GM23338 (cell line): ENCODE data around the gene WNK2. TPM values are rescaled to one million over a fixed set of nuclear protein-coding genes. Genes with fewer than 3 reads are reported as not detected.

Source experiments
- ATAC-seq: fragments of 200-7000 bp; cut with Tn5 transposase; 3 replicates; pipeline ENCODE4 v1.9.1; 2020
- DNase-seq: peaks from one replicate; pipeline ENCODE4 v3.0.0-alpha.2; 2015; ENCODE audit warnings: low spot score
- H2AFZ ChIP-seq: fragments of 200-600 bp; sonication (generic); 2 replicates; pipeline ENCODE4 v1.8.0; 2016; ENCODE audit warnings: antibody characterized with exemption, mild to moderate bottlenecking, moderate library complexity
- H3F3A ChIP-seq: fragments of 200-600 bp; sonication (generic); replicated peaks from 2 replicates; pipeline ENCODE4 v1.8.0; 2017; ENCODE audit warnings: antibody characterized with exemption, mixed run types, low read depth
- H3K27ac ChIP-seq: fragments of 200-600 bp; sonication (generic); 2 replicates; pipeline ENCODE4 v1.6.1; 2016; ENCODE audit warnings: low read depth
- H3K27me3 ChIP-seq: fragments of 200-600 bp; sonication (generic); 2 replicates; pipeline ENCODE4 v1.8.0; 2016; ENCODE audit warnings: mild to moderate bottlenecking, mixed run types, moderate library complexity; ENCODE audit not compliant: insufficient read depth
- H3K36me3 ChIP-seq: fragments of 200-600 bp; sonication (generic); 2 replicates; pipeline ENCODE4 v1.8.0; 2016; ENCODE audit warnings: mild to moderate bottlenecking; ENCODE audit not compliant: insufficient read depth
- H3K4me1 ChIP-seq: fragments of 200-600 bp; sonication (generic); 2 replicates; pipeline ENCODE4 v1.8.0; 2016; ENCODE audit warnings: mild to moderate bottlenecking, moderate library complexity; ENCODE audit not compliant: insufficient read depth
- H3K4me2 ChIP-seq: fragments of 200-600 bp; sonication (generic); 2 replicates; pipeline ENCODE4 v1.7.1; 2017; ENCODE audit warnings: mixed run types
- H3K4me3 ChIP-seq: fragments of 200-600 bp; sonication (generic); 2 replicates; pipeline ENCODE4 v1.6.1; 2016; ENCODE audit warnings: mixed run types
- H3K79me2 ChIP-seq: fragments of 200-600 bp; sonication (generic); replicated peaks from 2 replicates; pipeline ENCODE4 v1.8.0; 2017; ENCODE audit warnings: mild to moderate bottlenecking; ENCODE audit not compliant: insufficient read depth
- H3K9me2 ChIP-seq: fragments of 200-600 bp; sonication (generic); 2 replicates; pipeline ENCODE4 v1.8.0; 2017; ENCODE audit not compliant: insufficient read depth
- H4K20me1 ChIP-seq: fragments of 200-600 bp; sonication (generic); replicated peaks from 2 replicates; pipeline ENCODE4 v1.8.0; 2017; ENCODE audit warnings: mild to moderate bottlenecking; ENCODE audit not compliant: insufficient read depth
- H3K27ac Mint-ChIP-seq: 2 replicates; pipeline ENCODE4 v1.8.0; 2020; ENCODE audit warnings: inconsistent platforms, mild to moderate bottlenecking, moderate library complexity, mixed read lengths
- H3K27me3 Mint-ChIP-seq: 3 replicates; pipeline ENCODE4 v1.8.0; 2022; ENCODE audit warnings: low read depth, mild to moderate bottlenecking, moderate library complexity, mixed read lengths, inconsistent platforms; ENCODE audit not compliant: insufficient read depth, poor library complexity
- H3K36me3 Mint-ChIP-seq: 3 replicates; pipeline ENCODE4 v1.8.0; 2021; ENCODE audit warnings: low read depth, mild to moderate bottlenecking, inconsistent platforms, moderate library complexity, mixed read lengths
- H3K4me1 Mint-ChIP-seq: 3 replicates; pipeline ENCODE4 v1.8.0; 2020; ENCODE audit warnings: mild to moderate bottlenecking, inconsistent platforms, mixed read lengths
- H3K4me3 Mint-ChIP-seq: 3 replicates; pipeline ENCODE4 v1.8.0; 2021; ENCODE audit warnings: moderate library complexity, mild to moderate bottlenecking, inconsistent platforms, mixed read lengths
- H3K9me3 Mint-ChIP-seq: 3 replicates; pipeline ENCODE4 v1.8.0; 2020; ENCODE audit warnings: moderate library complexity, mild to moderate bottlenecking, inconsistent platforms, mixed read lengths
- CREB1 ChIP-seq: fragments of 250-450 bp; sonication (Bioruptor Pico); IDR thresholded peaks from 2 replicates; pipeline ENCODE4 v1.5.0; 2020; ENCODE audit warnings: low read depth, mild to moderate bottlenecking, moderate library complexity
- EZH2phosphoT487 ChIP-seq: fragments of 200-600 bp; sonication (generic); IDR thresholded peaks from one replicate; pipeline ENCODE4 v1.8.1; 2018; ENCODE audit warnings: antibody characterized with exemption; ENCODE audit not compliant: unreplicated experiment
- JUNB ChIP-seq: IDR thresholded peaks from one replicate; pipeline ENCODE4 v1.6.1; 2016; ENCODE audit warnings: antibody characterized with exemption; ENCODE audit not compliant: unreplicated experiment
- NANOG ChIP-seq: IDR thresholded peaks from 2 replicates; pipeline ENCODE4 v1.6.1; 2016; ENCODE audit warnings: antibody characterized with exemption, borderline replicate concordance
- POLR2AphosphoS5 ChIP-seq: IDR thresholded peaks from 2 replicates; pipeline ENCODE4 v1.6.1; 2016; ENCODE audit warnings: antibody characterized with exemption, low read depth
- STAT1 ChIP-seq: IDR thresholded peaks from one replicate; pipeline ENCODE4 v1.6.1; 2016; ENCODE audit warnings: antibody characterized with exemption; ENCODE audit not compliant: unreplicated experiment
- ZNF114 ChIP-seq: fragments of 250-450 bp; sonication (Bioruptor Pico); IDR thresholded peaks from 2 replicates; pipeline ENCODE4 v1.5.0; 2020; ENCODE audit warnings: mild to moderate bottlenecking, moderate library complexity
- ZNF331 ChIP-seq: fragments of 250-450 bp; sonication (Bioruptor Pico); IDR thresholded peaks from 2 replicates; pipeline ENCODE4 v1.5.0; 2020; ENCODE audit warnings: low read depth, mild to moderate bottlenecking, moderate library complexity
- polyA plus RNA-seq: library from polyadenylated mRNA; unstranded; fragments of >200 nt; fragmentation: Nextera tagmentation; extraction: Ambion mirVana; gene quantifications from 2 replicates; pipeline ENCODE4 v1.2.1, GENCODE V29; 2016
- total RNA-seq: library from RNA; depleted of rRNA; stranded (reverse); fragments of >200 nt; shearing (Covaris generic); gene quantifications from 2 replicates; pipeline ENCODE4 v1.2.3, GENCODE V29; 2014
- TF ChIP-seq, protein P1 (sequence below): fragments of 250-450 bp; sonication (Bioruptor Pico); IDR thresholded peaks from 2 replicates; pipeline ENCODE4 v1.5.0; 2020; ENCODE audit warnings: mild to moderate bottlenecking, moderate library complexity
- TF ChIP-seq, protein P2 (sequence below), 2 experiments: fragments of 200-600 bp in 1 of 2; sonication (generic) in 1 of 2; conservative IDR thresholded peaks; 2 replicates each; pipeline versions ENCODE4 v1.5.1 to v1.6.1; 2016 to 2017; ENCODE audit warnings: antibody characterized with exemption in 2 of 2, low read depth in 2 of 2, mild to moderate bottlenecking in 2 of 2, moderate library complexity in 1 of 2
- TF ChIP-seq, protein P3 (sequence below): IDR thresholded peaks from one replicate; pipeline ENCODE4 v1.6.1; 2018; ENCODE audit warnings: antibody characterized with exemption; ENCODE audit not compliant: unreplicated experiment
- TF ChIP-seq, protein P4 (sequence below): IDR thresholded peaks from 2 replicates; pipeline ENCODE4 v1.6.1; 2016; ENCODE audit warnings: antibody characterized with exemption

WNK2 gene
- total and polyA plus RNA-seq, 2 experiments from 2014 or later: 56.4 to 102 TPM

DNA sequence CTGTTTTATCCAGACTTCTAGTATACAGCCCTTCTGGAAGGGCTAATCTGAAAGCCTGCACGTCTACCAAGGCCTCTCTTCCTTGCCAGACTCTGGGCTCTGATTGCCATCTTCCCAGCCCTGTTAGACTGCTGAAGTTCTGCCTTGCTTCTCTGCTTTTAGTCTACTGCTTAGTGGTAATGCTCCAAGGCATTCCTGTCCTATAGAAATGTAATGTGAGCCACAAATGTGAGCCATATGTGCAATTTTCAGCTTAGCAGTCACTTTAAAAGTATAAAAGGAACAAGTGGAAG lies 32.1 kb downstream of the WNK2 start (continued):
- TF ChIP-seq, protein P1, sequence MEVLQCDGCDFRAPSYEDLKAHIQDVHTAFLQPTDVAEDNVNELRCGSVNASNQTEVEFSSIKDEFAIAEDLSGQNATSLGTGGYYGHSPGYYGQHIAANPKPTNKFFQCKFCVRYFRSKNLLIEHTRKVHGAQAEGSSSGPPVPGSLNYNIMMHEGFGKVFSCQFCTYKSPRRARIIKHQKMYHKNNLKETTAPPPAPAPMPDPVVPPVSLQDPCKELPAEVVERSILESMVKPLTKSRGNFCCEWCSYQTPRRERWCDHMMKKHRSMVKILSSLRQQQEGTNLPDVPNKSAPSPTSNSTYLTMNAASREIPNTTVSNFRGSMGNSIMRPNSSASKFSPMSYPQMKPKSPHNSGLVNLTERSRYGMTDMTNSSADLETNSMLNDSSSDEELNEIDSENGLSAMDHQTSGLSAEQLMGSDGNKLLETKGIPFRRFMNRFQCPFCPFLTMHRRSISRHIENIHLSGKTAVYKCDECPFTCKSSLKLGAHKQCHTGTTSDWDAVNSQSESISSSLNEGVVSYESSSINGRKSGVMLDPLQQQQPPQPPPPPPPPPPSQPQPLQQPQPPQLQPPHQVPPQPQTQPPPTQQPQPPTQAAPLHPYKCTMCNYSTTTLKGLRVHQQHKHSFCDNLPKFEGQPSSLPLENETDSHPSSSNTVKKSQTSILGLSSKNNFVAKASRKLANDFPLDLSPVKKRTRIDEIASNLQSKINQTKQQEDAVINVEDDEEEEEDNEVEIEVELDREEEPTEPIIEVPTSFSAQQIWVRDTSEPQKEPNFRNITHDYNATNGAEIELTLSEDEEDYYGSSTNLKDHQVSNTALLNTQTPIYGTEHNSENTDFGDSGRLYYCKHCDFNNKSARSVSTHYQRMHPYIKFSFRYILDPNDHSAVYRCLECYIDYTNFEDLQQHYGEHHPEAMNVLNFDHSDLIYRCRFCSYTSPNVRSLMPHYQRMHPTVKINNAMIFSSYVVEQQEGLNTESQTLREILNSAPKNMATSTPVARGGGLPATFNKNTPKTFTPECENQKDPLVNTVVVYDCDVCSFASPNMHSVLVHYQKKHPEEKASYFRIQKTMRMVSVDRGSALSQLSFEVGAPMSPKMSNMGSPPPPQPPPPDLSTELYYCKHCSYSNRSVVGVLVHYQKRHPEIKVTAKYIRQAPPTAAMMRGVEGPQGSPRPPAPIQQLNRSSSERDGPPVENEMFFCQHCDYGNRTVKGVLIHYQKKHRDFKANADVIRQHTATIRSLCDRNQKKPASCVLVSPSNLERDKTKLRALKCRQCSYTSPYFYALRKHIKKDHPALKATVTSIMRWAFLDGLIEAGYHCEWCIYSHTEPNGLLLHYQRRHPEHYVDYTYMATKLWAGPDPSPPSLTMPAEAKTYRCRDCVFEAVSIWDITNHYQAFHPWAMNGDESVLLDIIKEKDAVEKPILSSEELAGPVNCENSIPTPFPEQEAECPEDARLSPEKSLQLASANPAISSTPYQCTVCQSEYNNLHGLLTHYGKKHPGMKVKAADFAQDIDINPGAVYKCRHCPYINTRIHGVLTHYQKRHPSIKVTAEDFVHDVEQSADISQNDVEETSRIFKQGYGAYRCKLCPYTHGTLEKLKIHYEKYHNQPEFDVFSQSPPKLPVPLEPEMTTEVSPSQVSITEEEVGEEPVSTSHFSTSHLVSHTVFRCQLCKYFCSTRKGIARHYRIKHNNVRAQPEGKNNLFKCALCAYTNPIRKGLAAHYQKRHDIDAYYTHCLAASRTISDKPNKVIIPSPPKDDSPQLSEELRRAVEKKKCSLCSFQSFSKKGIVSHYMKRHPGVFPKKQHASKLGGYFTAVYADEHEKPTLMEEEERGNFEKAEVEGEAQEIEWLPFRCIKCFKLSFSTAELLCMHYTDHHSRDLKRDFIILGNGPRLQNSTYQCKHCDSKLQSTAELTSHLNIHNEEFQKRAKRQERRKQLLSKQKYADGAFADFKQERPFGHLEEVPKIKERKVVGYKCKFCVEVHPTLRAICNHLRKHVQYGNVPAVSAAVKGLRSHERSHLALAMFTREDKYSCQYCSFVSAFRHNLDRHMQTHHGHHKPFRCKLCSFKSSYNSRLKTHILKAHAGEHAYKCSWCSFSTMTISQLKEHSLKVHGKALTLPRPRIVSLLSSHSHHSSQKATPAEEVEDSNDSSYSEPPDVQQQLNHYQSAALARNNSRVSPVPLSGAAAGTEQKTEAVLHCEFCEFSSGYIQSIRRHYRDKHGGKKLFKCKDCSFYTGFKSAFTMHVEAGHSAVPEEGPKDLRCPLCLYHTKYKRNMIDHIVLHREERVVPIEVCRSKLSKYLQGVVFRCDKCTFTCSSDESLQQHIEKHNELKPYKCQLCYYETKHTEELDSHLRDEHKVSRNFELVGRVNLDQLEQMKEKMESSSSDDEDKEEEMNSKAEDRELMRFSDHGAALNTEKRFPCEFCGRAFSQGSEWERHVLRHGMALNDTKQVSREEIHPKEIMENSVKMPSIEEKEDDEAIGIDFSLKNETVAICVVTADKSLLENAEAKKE: no peak

DNA sequence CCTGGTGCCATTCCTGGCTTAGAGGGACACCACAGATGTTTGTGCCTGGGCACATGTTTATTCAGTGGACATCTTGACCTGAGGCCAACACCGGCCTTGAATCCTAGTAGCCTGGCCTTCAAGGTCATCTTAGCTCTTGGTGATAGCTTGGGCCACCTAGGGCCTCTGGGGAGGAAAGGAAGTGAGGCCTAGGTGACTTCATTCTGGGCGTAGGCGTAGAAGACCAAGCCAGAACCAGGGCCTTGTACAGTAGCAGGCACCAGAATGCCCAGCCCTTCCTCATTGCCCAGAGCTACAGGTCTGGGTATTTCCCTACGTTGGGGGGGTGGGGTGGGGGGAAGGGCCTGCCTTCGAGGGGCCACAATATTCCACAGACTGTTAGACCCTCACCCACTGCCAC lies 33.8 kb downstream of the WNK2 start:
- ATAC-seq: no peak
- no peak for DNase-seq
- Histone ChIP-seq H4K20me1 (peaks cover 7% of the 10 kb centered on the region), H3K36me3 (no peaks in the 10 kb centered on the region), H3K9me2 (no peaks in the 10 kb centered on the region), H3K4me2 (no peak overlapping the region), H3F3A (no peaks in the 10 kb centered on the region), H3K4me3 (no peak overlapping the region), H3K4me1 (no peaks in the 10 kb centered on the region), H2AFZ (no peak overlapping the region), H3K27me3 (no peaks in the 10 kb centered on the region), H3K79me2 (peaks cover 58% of the 10 kb centered on the region), H3K27ac (no peak overlapping the region)
- Mint-ChIP-seq H3K9me3 (peaks cover 8% of the 10 kb centered on the region), H3K27ac (no peak overlapping the region), H3K4me1 (no peaks in the 10 kb centered on the region; the same call in 2 of the 3 replicates), H3K36me3 (peaks cover 7% of the 10 kb centered on the region), H3K27me3 (peaks cover 24% of the 10 kb centered on the region), H3K4me3 (no peak overlapping the region)
- TF ChIP-seq NANOG (no peak), POLR2AphosphoS5 (no peak), ZNF114 (CRISPR knock-in tag) (no peak), ZNF331 (CRISPR knock-in tag) (no peak), CREB1 (CRISPR knock-in tag) (no peak), EZH2phosphoT487 (no peak), STAT1 (no peak), JUNB (no peak)
- TF ChIP-seq, protein P2, sequence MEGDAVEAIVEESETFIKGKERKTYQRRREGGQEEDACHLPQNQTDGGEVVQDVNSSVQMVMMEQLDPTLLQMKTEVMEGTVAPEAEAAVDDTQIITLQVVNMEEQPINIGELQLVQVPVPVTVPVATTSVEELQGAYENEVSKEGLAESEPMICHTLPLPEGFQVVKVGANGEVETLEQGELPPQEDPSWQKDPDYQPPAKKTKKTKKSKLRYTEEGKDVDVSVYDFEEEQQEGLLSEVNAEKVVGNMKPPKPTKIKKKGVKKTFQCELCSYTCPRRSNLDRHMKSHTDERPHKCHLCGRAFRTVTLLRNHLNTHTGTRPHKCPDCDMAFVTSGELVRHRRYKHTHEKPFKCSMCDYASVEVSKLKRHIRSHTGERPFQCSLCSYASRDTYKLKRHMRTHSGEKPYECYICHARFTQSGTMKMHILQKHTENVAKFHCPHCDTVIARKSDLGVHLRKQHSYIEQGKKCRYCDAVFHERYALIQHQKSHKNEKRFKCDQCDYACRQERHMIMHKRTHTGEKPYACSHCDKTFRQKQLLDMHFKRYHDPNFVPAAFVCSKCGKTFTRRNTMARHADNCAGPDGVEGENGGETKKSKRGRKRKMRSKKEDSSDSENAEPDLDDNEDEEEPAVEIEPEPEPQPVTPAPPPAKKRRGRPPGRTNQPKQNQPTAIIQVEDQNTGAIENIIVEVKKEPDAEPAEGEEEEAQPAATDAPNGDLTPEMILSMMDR (conservative IDR thresholded peaks at IDR 0.05; ENCODE audit: low read depth in 2 of 2): no peak
- TF ChIP-seq, protein P3, sequence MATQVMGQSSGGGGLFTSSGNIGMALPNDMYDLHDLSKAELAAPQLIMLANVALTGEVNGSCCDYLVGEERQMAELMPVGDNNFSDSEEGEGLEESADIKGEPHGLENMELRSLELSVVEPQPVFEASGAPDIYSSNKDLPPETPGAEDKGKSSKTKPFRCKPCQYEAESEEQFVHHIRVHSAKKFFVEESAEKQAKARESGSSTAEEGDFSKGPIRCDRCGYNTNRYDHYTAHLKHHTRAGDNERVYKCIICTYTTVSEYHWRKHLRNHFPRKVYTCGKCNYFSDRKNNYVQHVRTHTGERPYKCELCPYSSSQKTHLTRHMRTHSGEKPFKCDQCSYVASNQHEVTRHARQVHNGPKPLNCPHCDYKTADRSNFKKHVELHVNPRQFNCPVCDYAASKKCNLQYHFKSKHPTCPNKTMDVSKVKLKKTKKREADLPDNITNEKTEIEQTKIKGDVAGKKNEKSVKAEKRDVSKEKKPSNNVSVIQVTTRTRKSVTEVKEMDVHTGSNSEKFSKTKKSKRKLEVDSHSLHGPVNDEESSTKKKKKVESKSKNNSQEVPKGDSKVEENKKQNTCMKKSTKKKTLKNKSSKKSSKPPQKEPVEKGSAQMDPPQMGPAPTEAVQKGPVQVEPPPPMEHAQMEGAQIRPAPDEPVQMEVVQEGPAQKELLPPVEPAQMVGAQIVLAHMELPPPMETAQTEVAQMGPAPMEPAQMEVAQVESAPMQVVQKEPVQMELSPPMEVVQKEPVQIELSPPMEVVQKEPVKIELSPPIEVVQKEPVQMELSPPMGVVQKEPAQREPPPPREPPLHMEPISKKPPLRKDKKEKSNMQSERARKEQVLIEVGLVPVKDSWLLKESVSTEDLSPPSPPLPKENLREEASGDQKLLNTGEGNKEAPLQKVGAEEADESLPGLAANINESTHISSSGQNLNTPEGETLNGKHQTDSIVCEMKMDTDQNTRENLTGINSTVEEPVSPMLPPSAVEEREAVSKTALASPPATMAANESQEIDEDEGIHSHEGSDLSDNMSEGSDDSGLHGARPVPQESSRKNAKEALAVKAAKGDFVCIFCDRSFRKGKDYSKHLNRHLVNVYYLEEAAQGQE: no peak
- TF ChIP-seq, protein P4, sequence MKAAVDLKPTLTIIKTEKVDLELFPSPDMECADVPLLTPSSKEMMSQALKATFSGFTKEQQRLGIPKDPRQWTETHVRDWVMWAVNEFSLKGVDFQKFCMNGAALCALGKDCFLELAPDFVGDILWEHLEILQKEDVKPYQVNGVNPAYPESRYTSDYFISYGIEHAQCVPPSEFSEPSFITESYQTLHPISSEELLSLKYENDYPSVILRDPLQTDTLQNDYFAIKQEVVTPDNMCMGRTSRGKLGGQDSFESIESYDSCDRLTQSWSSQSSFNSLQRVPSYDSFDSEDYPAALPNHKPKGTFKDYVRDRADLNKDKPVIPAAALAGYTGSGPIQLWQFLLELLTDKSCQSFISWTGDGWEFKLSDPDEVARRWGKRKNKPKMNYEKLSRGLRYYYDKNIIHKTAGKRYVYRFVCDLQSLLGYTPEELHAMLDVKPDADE: no peak
